ENCODE data around the gene PARP3. TPM values are rescaled to one million over a fixed set of nuclear protein-coding genes. Genes with fewer than 3 reads are reported as not detected.

Gene PARP3
- total and polyA plus RNA-seq, 2 of the 8 experiments (the other 6 are each of a cell fraction or from before 2014, with no cell fraction given) = 1.3 to 1.6 TPM

DNA sequence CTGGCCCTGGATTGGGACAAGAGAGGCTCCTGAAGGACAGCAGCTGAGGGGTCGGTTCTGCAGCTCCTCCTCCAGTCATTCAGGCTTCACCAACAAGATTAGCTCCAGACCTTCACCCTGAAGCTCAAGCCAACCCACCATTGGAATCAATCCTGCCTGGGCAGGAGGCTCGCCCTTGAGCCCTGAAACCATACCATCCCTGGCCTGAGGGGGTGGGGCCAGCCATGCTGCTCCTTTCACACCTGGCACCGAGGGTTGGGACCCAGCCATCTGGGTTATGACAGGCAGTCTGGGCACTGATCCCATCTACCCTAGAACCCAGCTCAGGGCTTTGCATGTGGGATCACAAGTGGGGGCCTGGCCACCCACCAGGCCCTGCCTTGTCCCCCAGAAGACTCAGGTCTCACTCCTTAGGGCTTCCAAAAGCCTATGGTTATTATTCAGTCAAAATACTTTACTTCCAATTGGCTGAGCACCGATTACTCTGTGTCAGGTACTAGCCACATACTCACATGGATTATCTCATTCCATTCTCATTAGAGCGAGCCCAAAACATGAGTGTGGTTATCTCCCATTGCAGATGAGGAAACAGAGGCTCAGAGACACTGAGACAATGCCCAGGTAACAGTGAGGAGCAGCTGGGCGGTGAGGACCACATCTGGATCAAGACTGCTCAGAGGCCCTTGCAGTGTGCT lies 28.6 kb downstream of the PARP3 start (continued):
- TF ChIP-seq RBBP5 (IDR thresholded peaks at IDR 0.05; ENCODE audit: borderline replicate concordance, low read depth, low read length) = no peak
